SK-N-SH (cell line): ENCODE results near the gene ELK1. TPM values are rescaled to one million over a fixed set of nuclear protein-coding genes. Genes with fewer than 3 reads are reported as not detected.

Experiments used
- CTCF ChIA-PET: fragments of 300-600, 350-600 bp; formaldehyde crosslinking; extraction: SDS; loops from one replicate; lab custom pipeline; 2021; lab: Yijun Ruan, JAX
- POLR2A ChIA-PET: fragments of 350-600 bp; sonication (Branson Sonifier 250); formaldehyde crosslinking; extraction: SDS; loops from one replicate; lab custom pipeline; 2020; ENCODE audit warnings: antibody characterized with exemption, inconsistent platforms; lab: Yijun Ruan, JAX
- DNase-seq: peaks from one replicate; pipeline ENCODE4 v3.0.0; 2012
- H2AFZ ChIP-seq: fragments of 200-600 bp; sonication (generic); 2 replicates; pipeline ENCODE4 v1.8.1; 2016; ENCODE audit warnings: antibody characterized with exemption, mild to moderate bottlenecking, low read depth
- H3F3A ChIP-seq: fragments of 200-600 bp; sonication (generic); replicated peaks from 2 replicates; pipeline ENCODE3; 2016; ENCODE audit warnings: antibody characterized with exemption, mild to moderate bottlenecking; ENCODE audit not compliant: insufficient read depth
- H3K27ac ChIP-seq, 2 experiments: fragments of 200-500 bp in 1 of 2; fragments of 200-600 bp in 1 of 2; sonication (Bioruptor generic) in 1 of 2; sonication (generic), shearing (Covaris generic) in 1 of 2; 2 replicates each; pipeline versions ENCODE4 v1.5.1 to v1.6.1; 2014 to 2016; ENCODE audit warnings: low read depth in 2 of 2, inconsistent platforms in 1 of 2, low read length in 1 of 2, mild to moderate bottlenecking in 1 of 2, mixed read lengths in 1 of 2
- H3K27me3 ChIP-seq: fragments of 200-600 bp; sonication (generic), shearing (Covaris generic); 2 replicates; pipeline ENCODE4 v1.6.1; 2016; ENCODE audit warnings: mixed run types; ENCODE audit not compliant: insufficient read depth
- H3K36me3 ChIP-seq, 2 experiments: fragments of 200-500 bp in 1 of 2; fragments of 200-600 bp in 1 of 2; sonication (Bioruptor generic) in 1 of 2; sonication (generic) in 1 of 2; replicated peaks in 1 of 2; 2 replicates each; pipeline versions ENCODE3 to v1.5.1; 2014 to 2016; ENCODE audit warnings: low read length in 1 of 2, mild to moderate bottlenecking in 1 of 2; ENCODE audit not compliant: insufficient read depth in 2 of 2, control insufficient read depth in 1 of 2
- H3K4me1 ChIP-seq, 2 experiments: fragments of 200-500 bp in 1 of 2; fragments of 200-600 bp in 1 of 2; sonication (Bioruptor generic) in 1 of 2; sonication (generic), shearing (Covaris generic) in 1 of 2; 2 replicates each; pipeline versions ENCODE4 v1.5.1 to v1.6.1; 2014 to 2016; ENCODE audit warnings: low read depth in 1 of 2, low read length in 1 of 2, mixed run types in 1 of 2; ENCODE audit not compliant: insufficient read depth in 2 of 2, control insufficient read depth in 1 of 2
- H3K4me2 ChIP-seq: fragments of 200-600 bp; sonication (generic), shearing (Covaris generic); 2 replicates; pipeline ENCODE4 v1.6.1; 2017; ENCODE audit warnings: mixed run types
- H3K4me3 ChIP-seq, 2 experiments: fragments of 200-500 bp in 1 of 2; fragments of 200-600 bp in 1 of 2; sonication (Bioruptor generic) in 1 of 2; sonication (generic), shearing (Covaris generic) in 1 of 2; 2 replicates each; pipeline versions ENCODE4 v1.5.1 to v1.8.1; 2014 to 2016; ENCODE audit warnings: low read depth in 2 of 2, inconsistent platforms in 1 of 2, low read length in 1 of 2, mild to moderate bottlenecking in 1 of 2, mixed read lengths in 1 of 2, moderate library complexity in 1 of 2
- H3K79me2 ChIP-seq: fragments of 200-600 bp; sonication (generic); 2 replicates; pipeline ENCODE4 v1.8.1; 2017; ENCODE audit warnings: mild to moderate bottlenecking; ENCODE audit not compliant: insufficient read depth
- H3K9ac ChIP-seq: fragments of 200-600 bp; sonication (generic); 2 replicates; pipeline ENCODE4 v1.6.1; 2017; ENCODE audit warnings: mixed run types
- H3K9me2 ChIP-seq: fragments of 200-600 bp; sonication (generic); 2 replicates; pipeline ENCODE4 v1.6.1; 2017; ENCODE audit warnings: mixed run types
- H3K9me3 ChIP-seq: fragments of 200-600 bp; sonication (generic); 2 replicates; pipeline ENCODE4 v1.6.1; 2017; ENCODE audit warnings: mixed run types, mild to moderate bottlenecking, moderate library complexity
- H4K20me1 ChIP-seq: fragments of 200-600 bp; sonication (generic); 2 replicates; pipeline ENCODE4 v1.6.1; 2017; ENCODE audit warnings: mild to moderate bottlenecking, mixed run types; ENCODE audit not compliant: insufficient read depth
- ELF1 ChIP-seq: IDR thresholded peaks from 2 replicates; pipeline ENCODE4 v1.4.0; 2012
- EP300 ChIP-seq, 2 experiments: IDR thresholded peaks; 2 replicates each; pipeline versions ENCODE4 v1.4.0 to v1.6.1; 2012; ENCODE audit warnings: borderline replicate concordance in 1 of 2, low read depth in 1 of 2, low read length in 1 of 2
- EZH2phosphoT487 ChIP-seq: fragments of 200-600 bp; sonication (generic); IDR thresholded peaks from 2 replicates; pipeline ENCODE4 v1.6.1; 2017; ENCODE audit warnings: low read depth, mixed run types, mild to moderate bottlenecking, antibody characterized with exemption, moderate library complexity, borderline replicate concordance
- FOXM1 ChIP-seq: IDR thresholded peaks from 2 replicates; pipeline ENCODE4 v1.4.0; 2012; ENCODE audit warnings: low read depth, mild to moderate bottlenecking
- JUND ChIP-seq: IDR thresholded peaks from 2 replicates; pipeline ENCODE4 v1.4.0; 2012
- MEF2A ChIP-seq: IDR thresholded peaks from 2 replicates; pipeline ENCODE4 v1.4.0; 2012; ENCODE audit warnings: low read depth, borderline replicate concordance
- NRF1 ChIP-seq: IDR thresholded peaks from 2 replicates; pipeline ENCODE4 v1.6.1; 2012; ENCODE audit warnings: low read depth, mild to moderate bottlenecking, low read length
- RAD21 ChIP-seq: IDR thresholded peaks from 2 replicates; pipeline ENCODE4 v1.6.1; 2012; ENCODE audit warnings: mild to moderate bottlenecking, low read length
- REST ChIP-seq: IDR thresholded peaks from 2 replicates; pipeline ENCODE4 v1.6.1; 2012; ENCODE audit warnings: mild to moderate bottlenecking, low read depth, low read length, moderate library complexity
- RFX5 ChIP-seq: IDR thresholded peaks from 2 replicates; pipeline ENCODE4 v1.6.1; 2012; ENCODE audit warnings: mild to moderate bottlenecking, improper control_type of control experiment, low read length
- SIN3A ChIP-seq: IDR thresholded peaks from 2 replicates; pipeline ENCODE4 v1.6.1; 2012; ENCODE audit warnings: low read depth, mild to moderate bottlenecking, low read length, moderate library complexity, borderline replicate concordance
- SMC3 ChIP-seq: IDR thresholded peaks from 2 replicates; pipeline ENCODE4 v1.6.1; 2012; ENCODE audit warnings: low read depth, low read length, improper control_type of control experiment
- TAF1 ChIP-seq: IDR thresholded peaks from 2 replicates; pipeline ENCODE4 v1.6.1; 2012; ENCODE audit warnings: low read depth, mild to moderate bottlenecking, low read length, moderate library complexity, borderline replicate concordance
- ZBTB33 ChIP-seq: IDR thresholded peaks from 2 replicates; pipeline ENCODE4 v1.4.0; 2012; ENCODE audit warnings: low read depth, borderline replicate concordance
- WGBS: methylation state at CpG from one replicate; pipeline ENCODE4 v1.1.6; 2017; ENCODE audit warnings: low lambda C conversion rate; 5-methylcytosine and 5-hydroxymethylcytosine counted together
- polyA plus RNA-seq, 3 experiments: library from polyadenylated mRNA; depleted of rRNA; stranded (reverse); fragments of >200 nt; gene quantifications; 2 replicates each; pipeline ENCODE4 v1.2.3, GENCODE V29; 2012
- TF ChIP-seq, protein P1 (sequence below): IDR thresholded peaks from 2 replicates; pipeline ENCODE4; 2012
- TF ChIP-seq, protein P2 (sequence below): fragments of 200-600 bp; sonication (generic); IDR thresholded peaks from 2 replicates; pipeline ENCODE4 v1.6.1; 2017; ENCODE audit warnings: antibody characterized with exemption, mild to moderate bottlenecking, moderate library complexity
- TF ChIP-seq, protein P3 (sequence below): fragments of 150-350 bp; IDR thresholded peaks from 2 replicates; pipeline ENCODE4 v1.6.1; 2016; ENCODE audit warnings: mild to moderate bottlenecking, low read depth, low read length

ELK1 gene
- polyA plus RNA-seq, 1 of the 3 experiments (the other 2 are of a cell fraction), result 14.6 TPM

- TF ChIP-seq FOXM1 (no peak), JUND (no peak), RFX5 (no peak), MEF2A (no peak), REST (no peak), SMC3 (no peak), EP300 (IDR thresholded peaks at IDR 0.05; ENCODE audit: borderline replicate concordance in 1 of 2, low read depth in 1 of 2, low read length in 1 of 2) (no peak), RAD21 (no peak), ZBTB33 (no peak), ELF1 (no peak), NRF1 (no peak), EZH2phosphoT487 (no peak), TAF1 (no peak), SIN3A (no peak)
- TF ChIP-seq, protein P1, sequence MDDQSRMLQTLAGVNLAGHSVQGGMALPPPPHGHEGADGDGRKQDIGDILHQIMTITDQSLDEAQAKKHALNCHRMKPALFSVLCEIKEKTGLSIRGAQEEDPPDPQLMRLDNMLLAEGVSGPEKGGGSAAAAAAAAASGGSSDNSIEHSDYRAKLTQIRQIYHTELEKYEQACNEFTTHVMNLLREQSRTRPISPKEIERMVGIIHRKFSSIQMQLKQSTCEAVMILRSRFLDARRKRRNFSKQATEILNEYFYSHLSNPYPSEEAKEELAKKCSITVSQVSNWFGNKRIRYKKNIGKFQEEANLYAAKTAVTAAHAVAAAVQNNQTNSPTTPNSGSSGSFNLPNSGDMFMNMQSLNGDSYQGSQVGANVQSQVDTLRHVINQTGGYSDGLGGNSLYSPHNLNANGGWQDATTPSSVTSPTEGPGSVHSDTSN, result no peak
- TF ChIP-seq, protein P2, sequence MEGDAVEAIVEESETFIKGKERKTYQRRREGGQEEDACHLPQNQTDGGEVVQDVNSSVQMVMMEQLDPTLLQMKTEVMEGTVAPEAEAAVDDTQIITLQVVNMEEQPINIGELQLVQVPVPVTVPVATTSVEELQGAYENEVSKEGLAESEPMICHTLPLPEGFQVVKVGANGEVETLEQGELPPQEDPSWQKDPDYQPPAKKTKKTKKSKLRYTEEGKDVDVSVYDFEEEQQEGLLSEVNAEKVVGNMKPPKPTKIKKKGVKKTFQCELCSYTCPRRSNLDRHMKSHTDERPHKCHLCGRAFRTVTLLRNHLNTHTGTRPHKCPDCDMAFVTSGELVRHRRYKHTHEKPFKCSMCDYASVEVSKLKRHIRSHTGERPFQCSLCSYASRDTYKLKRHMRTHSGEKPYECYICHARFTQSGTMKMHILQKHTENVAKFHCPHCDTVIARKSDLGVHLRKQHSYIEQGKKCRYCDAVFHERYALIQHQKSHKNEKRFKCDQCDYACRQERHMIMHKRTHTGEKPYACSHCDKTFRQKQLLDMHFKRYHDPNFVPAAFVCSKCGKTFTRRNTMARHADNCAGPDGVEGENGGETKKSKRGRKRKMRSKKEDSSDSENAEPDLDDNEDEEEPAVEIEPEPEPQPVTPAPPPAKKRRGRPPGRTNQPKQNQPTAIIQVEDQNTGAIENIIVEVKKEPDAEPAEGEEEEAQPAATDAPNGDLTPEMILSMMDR, result no peak
- TF ChIP-seq, protein P3, sequence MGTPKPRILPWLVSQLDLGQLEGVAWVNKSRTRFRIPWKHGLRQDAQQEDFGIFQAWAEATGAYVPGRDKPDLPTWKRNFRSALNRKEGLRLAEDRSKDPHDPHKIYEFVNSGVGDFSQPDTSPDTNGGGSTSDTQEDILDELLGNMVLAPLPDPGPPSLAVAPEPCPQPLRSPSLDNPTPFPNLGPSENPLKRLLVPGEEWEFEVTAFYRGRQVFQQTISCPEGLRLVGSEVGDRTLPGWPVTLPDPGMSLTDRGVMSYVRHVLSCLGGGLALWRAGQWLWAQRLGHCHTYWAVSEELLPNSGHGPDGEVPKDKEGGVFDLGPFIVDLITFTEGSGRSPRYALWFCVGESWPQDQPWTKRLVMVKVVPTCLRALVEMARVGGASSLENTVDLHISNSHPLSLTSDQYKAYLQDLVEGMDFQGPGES, result no peak
- Histone ChIP-seq H3K9me3 (no peaks in the 10 kb centered on the region), H3K27ac (peak overlapping the region; percentile 41 to 96), H3K4me3 (peak overlapping the region; percentile 48 to 61), H3K79me2 (peaks cover 7% of the 10 kb centered on the region; the same call in 1 of the 2 replicates), H3K4me2 (peak overlapping the region; percentile 62), H3K9ac (peak overlapping the region; percentile 87), H3K27me3 (no peaks in the 10 kb centered on the region; the same call in 1 of the 2 replicates), H2AFZ (peak overlapping the region; percentile 69), H3K4me1 (0 out of 4 replicates have a peak, but pooled peaks cover 0 to 5% of the 10 kb centered on the region in 2 experiments), H4K20me1 (no peaks in the 10 kb centered on the region), H3F3A (peaks cover 9% of the 10 kb centered on the region), H3K9me2 (no peaks in the 10 kb centered on the region), H3K36me3 (peaks cover 0 to 7% of the 10 kb centered on the region in 2 experiments)
- CTCF ChIA-PET, result no interaction called here
- POLR2A ChIA-PET, result no interaction called here
- WGBS, result 14% methylated on average over 8 of the region's 8 CpGs
- no peak for DNase-seq
Observed at GRCh38 chrX:47659421-47659726, 9.0 kb upstream of the ELK1 start.
